ENCODE measurements around the gene GNPTG. TPM values are rescaled to one million over a fixed set of nuclear protein-coding genes. Genes with fewer than 3 reads are reported as not detected.

Gene GNPTG
- total RNA-seq, 1 donor from 2014 or later, result 40.2 TPM

DNA sequence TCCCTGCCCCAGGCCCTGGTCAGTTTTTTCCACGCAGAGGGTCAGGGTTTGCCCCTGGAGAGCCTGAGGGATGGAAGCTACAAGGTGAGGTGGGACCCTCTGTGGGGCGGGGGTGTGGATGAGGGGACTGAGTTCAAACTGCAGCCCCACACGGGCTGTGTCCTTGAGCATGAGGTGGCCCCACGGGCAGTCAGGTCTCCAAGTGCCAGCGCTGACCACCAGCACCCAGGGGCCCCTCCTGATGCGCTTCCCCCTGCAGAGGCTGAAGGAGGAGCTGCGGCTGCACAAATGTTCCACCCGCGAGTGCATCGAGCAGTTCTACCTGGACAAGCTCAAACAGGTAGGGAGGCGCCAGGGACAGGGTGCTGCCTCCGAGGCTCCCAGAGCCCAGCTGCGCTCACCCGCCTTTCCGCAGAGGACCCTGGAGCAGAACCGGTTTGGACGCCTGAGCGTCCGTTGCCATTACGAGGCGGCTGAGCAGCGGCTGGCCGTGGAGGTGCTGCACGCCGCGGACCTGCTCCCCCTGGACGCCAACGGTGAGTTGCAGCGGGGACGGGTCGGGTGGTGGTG is 4.4 kb upstream of the GNPTG start:
- ATAC-seq (ENCODE audit: low read depth) (no peak), DNase-seq (no peak)
- Mint-ChIP-seq H3K27me3 (no peaks in the 10 kb centered on the region), H3K36me3 (ENCODE audit: low read depth) (peaks cover 21% of the 10 kb centered on the region), H3K4me3 (no peak overlapping the region), H3K4me1 (peaks cover 28% of the 10 kb centered on the region), H3K9me3 (no peaks in the 10 kb centered on the region), H3K27ac (no peak overlapping the region)
- ChIA-PET CTCF (no interaction called here), POLR2A (interaction anchor here (0.8 kb wide), 1 partner anchor 17 kb away, joined by 5 read pairs; no protein-coding TSS in a partner anchor)
- TF ChIP-seq, protein P1, sequence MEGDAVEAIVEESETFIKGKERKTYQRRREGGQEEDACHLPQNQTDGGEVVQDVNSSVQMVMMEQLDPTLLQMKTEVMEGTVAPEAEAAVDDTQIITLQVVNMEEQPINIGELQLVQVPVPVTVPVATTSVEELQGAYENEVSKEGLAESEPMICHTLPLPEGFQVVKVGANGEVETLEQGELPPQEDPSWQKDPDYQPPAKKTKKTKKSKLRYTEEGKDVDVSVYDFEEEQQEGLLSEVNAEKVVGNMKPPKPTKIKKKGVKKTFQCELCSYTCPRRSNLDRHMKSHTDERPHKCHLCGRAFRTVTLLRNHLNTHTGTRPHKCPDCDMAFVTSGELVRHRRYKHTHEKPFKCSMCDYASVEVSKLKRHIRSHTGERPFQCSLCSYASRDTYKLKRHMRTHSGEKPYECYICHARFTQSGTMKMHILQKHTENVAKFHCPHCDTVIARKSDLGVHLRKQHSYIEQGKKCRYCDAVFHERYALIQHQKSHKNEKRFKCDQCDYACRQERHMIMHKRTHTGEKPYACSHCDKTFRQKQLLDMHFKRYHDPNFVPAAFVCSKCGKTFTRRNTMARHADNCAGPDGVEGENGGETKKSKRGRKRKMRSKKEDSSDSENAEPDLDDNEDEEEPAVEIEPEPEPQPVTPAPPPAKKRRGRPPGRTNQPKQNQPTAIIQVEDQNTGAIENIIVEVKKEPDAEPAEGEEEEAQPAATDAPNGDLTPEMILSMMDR (IDR thresholded peaks at IDR 0.05), result no peak
- intact Hi-C loops (cut with micrococcal nuclease), result no loop called here

GRCh38 chr16:1347962-1348361 is 3.8 kb upstream of the GNPTG start:
- no peaks in the 10 kb centered on the region for H3K27me3 Mint-ChIP-seq
- DNase-seq, result no peak
- ChIA-PET POLR2A (interaction anchor here (0.8 kb wide), 1 partner anchor 17 kb away, joined by 5 read pairs; no protein-coding TSS in a partner anchor), CTCF (no interaction called here)
- H3K27ac Mint-ChIP-seq, result no peak overlapping the region
- no peak for ATAC-seq (ENCODE audit: low read depth)
- H3K36me3 Mint-ChIP-seq (ENCODE audit: low read depth), result peaks cover 21% of the 10 kb centered on the region
- H3K4me1 Mint-ChIP-seq, result peaks cover 27% of the 10 kb centered on the region
- H3K9me3 Mint-ChIP-seq, result no peaks in the 10 kb centered on the region
- H3K4me3 Mint-ChIP-seq, result no peak overlapping the region
- intact Hi-C loops (cut with micrococcal nuclease), result no loop called here
- TF ChIP-seq, protein P1 (IDR thresholded peaks at IDR 0.05), result no peak

DNA sequence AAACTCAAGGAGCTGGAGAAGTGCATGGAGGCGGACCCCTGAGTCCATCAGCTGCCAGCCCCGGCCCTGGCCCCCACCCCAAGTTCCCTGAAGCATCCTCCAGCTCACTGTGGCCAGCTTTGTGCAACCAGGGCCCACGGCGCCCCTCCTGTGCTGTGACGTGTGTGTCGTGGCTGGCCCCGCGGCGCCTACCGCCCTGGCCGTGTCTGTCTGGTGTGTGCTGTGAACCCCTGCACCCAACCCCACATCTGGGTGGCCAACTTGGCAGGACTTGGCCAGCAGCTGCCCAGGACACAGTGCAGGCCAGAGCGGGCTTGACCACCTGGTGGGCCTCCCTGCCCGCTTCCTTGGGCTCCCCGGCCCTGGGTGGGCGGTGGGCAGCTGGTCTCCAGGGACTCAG is 3.3 kb upstream of the GNPTG start:
- Mint-ChIP-seq H3K27me3 (no peaks in the 10 kb centered on the region), H3K4me1 (peaks cover 27% of the 10 kb centered on the region), H3K4me3 (no peak overlapping the region), H3K9me3 (no peaks in the 10 kb centered on the region), H3K36me3 (ENCODE audit: low read depth) (peaks cover 24% of the 10 kb centered on the region), H3K27ac (no peak overlapping the region)
- ChIA-PET CTCF (interaction anchor here (0.8 kb wide), 1 partner anchor 15 kb away, joined by 3 read pairs; no protein-coding TSS in a partner anchor), POLR2A (no interaction called here)
- DNase-seq (no peak), ATAC-seq (ENCODE audit: low read depth) (no peak)
- intact Hi-C loops (cut with micrococcal nuclease), result no loop called here
- TF ChIP-seq, protein P1 (IDR thresholded peaks at IDR 0.05), result no peak

- Mint-ChIP-seq H3K36me3 (ENCODE audit: low read depth) (peaks cover 24% of the 10 kb centered on the region), H3K4me3 (no peak overlapping the region), H3K4me1 (peaks cover 29% of the 10 kb centered on the region), H3K27me3 (no peaks in the 10 kb centered on the region), H3K27ac (no peak overlapping the region), H3K9me3 (no peaks in the 10 kb centered on the region)
- ATAC-seq (ENCODE audit: low read depth) (no peak), DNase-seq (no peak)
- TF ChIP-seq, protein P1 (IDR thresholded peaks at IDR 0.05), result no peak
- ChIA-PET CTCF (interaction anchor here (0.8 kb wide), 1 partner anchor 15 kb away, joined by 3 read pairs; no protein-coding TSS in a partner anchor), POLR2A (no interaction called here)
- intact Hi-C loops (cut with micrococcal nuclease), result no loop called here
Measured at GRCh38 chr16:1348926-1349325, 2.8 kb upstream of the GNPTG start.

DNA sequence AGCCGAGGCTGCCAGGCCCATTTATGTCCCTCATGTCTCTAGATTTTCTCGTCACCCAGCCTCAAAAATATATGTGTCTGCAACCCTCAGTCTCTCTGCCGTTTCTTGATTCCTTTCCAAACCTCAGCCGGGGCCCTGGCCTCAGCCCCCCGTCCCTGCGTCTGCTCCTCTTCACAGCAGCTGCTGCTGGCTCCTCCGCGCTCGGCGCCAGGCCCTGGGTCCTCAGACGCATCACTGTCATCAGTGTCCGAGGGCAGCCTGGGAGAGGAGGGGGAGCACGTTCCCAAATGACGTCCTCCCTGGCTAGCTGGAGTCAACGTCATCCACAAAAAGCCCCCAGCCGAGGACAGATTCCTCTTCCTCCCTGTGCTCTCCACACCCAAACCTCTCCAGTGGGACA is 2.4 kb upstream of the GNPTG start:
- H3K4me3 Mint-ChIP-seq, result no peak overlapping the region
- H3K9me3 Mint-ChIP-seq, result no peaks in the 10 kb centered on the region
- peaks cover 24% of the 10 kb centered on the region for H3K36me3 Mint-ChIP-seq (ENCODE audit: low read depth)
- TF ChIP-seq, protein P1 (IDR thresholded peaks at IDR 0.05), result no peak
- no peak overlapping the region for H3K27ac Mint-ChIP-seq
- DNase-seq (no peak), ATAC-seq (ENCODE audit: low read depth) (no peak)
- H3K27me3 Mint-ChIP-seq, result no peaks in the 10 kb centered on the region
- intact Hi-C loops (cut with micrococcal nuclease), result no loop called here
- H3K4me1 Mint-ChIP-seq, result peaks cover 27% of the 10 kb centered on the region
- POLR2A ChIA-PET, result no interaction called here
- CTCF ChIA-PET, result no interaction called here
